HG03442 (cell line): ENCODE data around the gene PLEK.
A peak's percentile ranks its signal among the peaks of the same experiment; 100 is the strongest.
"Not testable (repeated sequence)": the region's sequence is repeated elsewhere in the genome, so short reads cannot be mapped to it uniquely, and the experiment has no call there.

Source experiments
- ATAC-seq: cut with Tn5 transposase; IDR thresholded peaks from one replicate; pipeline ENCODE4 v1.9.1; 2021; ENCODE audit warnings: mild to moderate bottlenecking, moderate library complexity; ENCODE audit not compliant: unreplicated experiment

The PLEK gene

GRCh38 chr2:68352651-68353391 is 12.3 kb upstream of the PLEK start:
- ATAC-seq, result no peak

- no peak for ATAC-seq
Observed at GRCh38 chr2:68356599-68357239, 8.4 kb upstream of the PLEK start.

DNA sequence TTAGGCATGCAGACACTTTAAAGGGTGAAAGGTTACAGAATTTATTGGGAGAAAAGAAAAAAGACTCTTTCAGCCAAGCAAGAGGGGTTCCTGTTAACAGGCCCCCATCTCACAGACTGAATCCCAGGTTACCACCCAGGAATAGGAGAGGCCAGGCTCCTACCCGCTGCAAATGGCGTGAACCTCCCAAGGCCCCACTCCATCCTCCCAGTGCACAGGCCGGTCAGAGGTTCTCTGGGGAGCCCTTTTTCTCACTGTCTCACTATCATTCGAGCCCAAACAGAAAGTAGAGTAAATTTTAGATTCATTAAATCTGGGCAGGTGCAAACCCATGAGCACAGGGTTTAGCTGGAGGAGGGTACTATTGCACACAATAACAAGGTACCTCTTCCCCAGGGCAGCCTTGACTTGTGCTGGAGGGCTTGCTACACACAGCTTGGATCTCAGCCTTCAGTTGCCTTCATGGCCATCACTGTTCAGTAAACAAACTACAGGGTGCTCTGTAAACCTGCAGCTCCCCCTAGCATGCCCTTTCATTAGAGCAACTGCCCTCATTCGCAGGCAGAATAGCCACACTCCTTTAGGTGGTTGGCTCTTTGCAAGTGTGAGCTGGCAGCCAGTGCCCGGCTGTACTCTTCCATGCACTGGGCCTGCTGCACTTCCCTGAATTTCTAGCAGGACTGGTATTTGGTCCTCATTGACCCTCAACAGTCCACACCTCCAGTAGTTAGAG is 7.3 kb upstream of the PLEK start:
- ATAC-seq, result peak; percentile 68

GRCh38 chr2:68359889-68360288 is 5.2 kb upstream of the PLEK start:
- ATAC-seq, result no peak

GRCh38 chr2:68362069-68362468 is 3.0 kb upstream of the PLEK start:
- ATAC-seq, result peak; percentile 40

DNA sequence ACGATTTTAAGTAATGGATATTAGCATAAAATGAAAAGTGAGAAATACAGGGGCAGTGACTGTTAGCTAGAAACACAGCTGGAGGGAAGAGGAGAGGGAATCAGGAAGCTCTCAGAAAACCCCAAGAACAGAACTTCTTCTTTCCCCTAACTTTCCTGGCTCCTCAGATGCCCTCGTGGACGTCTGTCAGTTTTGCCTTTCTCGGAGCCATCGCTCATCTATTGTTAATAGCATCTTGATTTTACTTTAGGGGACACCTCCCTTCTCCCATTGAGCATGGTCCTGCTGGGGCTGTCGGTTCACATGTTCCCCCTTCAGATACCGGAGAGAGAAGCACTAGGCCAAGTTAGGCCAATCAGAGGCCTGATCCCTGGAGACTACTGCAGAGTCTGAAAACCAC is 2.3 kb upstream of the PLEK start:
- no peak for ATAC-seq

- ATAC-seq, result no peak
Observed at GRCh38 chr2:68363721-68364120, 1.4 kb upstream of the PLEK start.

DNA sequence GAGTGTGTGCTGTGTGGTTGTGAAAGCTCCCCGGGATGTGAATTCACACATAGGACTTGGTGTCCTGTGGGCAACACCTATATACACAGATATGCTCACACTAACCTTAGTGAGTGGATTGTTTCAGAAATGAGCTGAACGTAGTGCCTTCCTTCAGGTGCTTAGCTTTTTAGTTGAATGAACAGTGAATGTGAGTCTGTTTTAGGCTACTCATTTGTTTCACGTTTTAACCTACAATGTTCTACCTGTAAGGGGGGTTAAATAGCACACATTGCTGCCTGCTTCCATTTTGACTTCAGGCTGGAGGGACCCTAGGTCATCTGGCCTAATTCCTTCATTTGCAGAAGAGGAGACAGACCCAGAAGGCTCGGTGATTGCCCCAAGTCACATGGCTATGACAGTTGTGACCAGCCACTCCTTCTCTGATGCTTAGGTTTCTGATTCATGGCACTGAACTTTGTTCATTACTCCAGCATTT is 1.0 kb downstream of the PLEK start:
- peak; percentile 47 for ATAC-seq

DNA sequence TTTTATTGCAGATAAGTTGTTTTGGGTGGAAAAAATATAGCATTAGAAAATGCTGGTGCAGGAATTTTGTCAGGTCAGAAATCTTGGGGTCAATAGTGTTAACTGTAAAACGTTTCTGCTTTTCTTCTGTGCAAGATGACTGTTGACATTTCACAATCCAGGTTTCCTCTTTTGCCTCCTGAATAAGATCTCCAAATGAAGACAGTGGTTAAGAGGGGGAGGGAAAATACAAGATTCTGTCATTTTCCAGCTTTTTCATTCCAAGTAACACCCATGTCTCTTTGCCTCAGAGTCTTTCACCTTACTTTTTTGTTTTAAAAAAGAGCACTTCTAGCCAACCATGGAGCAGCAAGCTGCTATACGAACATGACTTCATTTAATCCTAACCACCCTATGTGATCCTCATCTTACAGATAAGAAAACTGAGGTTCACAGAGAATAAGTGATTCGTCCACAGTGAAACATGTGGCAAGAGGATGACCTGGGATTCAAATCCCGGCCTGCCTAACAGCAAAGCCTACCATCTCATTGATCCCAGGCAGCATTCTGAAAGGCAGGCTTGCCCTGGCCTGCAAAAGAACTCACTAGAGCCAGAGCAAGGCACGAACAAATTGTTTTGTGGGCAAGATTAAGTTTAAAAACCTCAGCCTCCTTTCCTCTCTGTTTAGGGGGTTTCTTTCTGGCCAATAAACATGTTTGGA is 3.0 kb downstream of the PLEK start:
- ATAC-seq, result no peak

GRCh38 chr2:68368654-68369336 is 3.7 kb downstream of the PLEK start:
- no peak for ATAC-seq

- ATAC-seq, result no peak
Observed at GRCh38 chr2:68369337-68369734, 4.3 kb downstream of the PLEK start.

DNA sequence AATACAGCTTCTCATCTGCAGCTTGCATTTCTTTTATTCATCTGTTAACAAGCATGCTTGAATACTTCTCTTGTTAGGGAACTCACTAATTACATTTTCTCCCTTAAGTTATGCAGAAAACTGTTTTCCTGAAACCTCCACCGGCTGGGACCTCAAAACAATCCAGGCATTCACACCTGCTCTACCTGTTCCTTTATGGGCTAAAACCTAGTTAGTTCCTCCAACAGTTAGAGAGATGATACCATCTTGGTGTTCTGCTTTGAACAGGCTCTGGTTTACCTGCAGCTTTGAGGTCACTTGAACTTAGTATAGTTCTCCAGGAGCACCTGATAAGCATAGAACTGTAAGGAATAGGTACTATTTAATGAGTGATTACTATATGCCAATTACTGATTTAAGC is 6.1 kb downstream of the PLEK start:
- ATAC-seq, result no peak

DNA sequence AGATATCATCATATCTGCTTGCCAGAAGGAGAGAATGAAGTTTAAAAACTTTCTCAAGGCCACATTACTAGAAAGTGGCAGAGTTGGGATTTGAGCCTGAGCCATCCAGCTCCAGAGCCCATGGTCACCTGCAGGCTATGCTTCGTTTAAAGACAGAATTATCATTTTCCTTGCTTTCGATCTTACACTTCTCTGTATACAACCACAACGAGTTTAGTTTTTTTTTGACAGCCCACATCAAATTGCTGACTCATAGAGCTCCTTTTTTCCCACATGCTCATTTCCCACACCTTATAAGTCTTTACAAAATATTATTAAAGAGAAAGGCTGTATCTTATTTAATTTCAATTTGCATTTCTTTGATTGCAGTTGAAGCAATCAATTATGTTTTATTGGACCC is 6.5 kb downstream of the PLEK start:
- peak; percentile 38 for ATAC-seq

DNA sequence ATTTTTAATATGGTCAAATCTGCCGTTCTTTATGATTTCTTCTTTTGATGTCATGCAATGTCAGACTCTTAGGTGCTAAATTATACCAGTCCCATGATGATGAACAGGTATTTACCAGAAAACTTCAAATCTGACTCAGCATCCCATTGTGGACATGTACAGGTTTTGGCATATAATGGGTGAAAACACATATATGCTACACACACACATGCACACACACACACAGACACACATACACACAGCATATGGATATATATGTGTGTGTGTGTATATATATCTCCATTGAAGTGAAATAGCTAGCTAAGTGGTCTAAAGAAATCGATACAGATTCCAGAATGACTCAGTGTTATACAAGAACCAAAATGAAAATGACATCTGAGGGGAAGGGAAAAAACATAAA is 7.4 kb downstream of the PLEK start:
- ATAC-seq, result no peak

GRCh38 chr2:68374184-68374583 is 9.1 kb downstream of the PLEK start:
- no peak for ATAC-seq

GRCh38 chr2:68375582-68375981 is 10.5 kb downstream of the PLEK start:
- no peak for ATAC-seq

GRCh38 chr2:68377137-68377780 is 12.2 kb downstream of the PLEK start:
- ATAC-seq, result peak; percentile 34

DNA sequence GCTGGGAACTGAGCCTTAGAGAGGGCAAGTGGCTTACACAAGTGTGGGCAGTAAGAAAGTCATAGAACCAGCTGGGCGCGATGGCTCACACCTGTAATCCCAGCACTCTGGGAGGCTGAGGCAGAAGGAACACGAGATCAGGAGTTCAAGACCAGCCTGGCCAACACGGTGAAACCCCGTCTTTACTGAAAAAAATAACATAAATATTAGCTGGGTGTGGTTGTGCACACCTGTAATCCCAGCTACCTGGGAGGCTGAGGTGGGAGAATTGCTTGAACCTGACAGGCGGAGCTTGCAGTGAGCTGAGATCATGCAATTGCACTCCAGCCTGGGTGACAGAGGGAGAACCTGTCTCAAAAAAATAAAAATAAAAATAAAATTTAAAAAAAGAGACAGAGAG is 13.7 kb downstream of the PLEK start:
- not testable (repeated sequence) for ATAC-seq

- peak; percentile 58 for ATAC-seq
Observed at GRCh38 chr2:68379184-68379708, 14.2 kb downstream of the PLEK start.

DNA sequence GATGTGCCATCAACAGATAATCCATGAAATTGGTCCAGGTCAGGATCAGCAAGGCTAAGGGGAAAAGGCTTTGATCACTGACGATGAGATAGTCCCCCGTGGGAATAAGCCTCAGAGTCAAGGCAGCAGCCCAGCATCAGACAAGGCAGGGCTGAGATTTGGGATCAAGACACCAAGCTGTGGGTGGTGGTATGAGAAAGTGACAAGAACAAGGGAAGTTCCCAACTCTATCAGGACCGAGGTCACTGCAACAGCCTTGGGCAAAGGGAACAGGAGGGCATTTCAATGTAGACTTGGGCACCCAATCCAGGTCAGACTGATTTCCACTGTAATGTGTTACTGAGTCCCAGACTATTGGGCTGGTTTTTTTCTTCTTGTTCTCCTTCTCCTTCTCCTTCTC is 18.7 kb downstream of the PLEK start:
- ATAC-seq, result no peak
